T-helper 2 cell treated with Interferon-gamma antibody and Interleukin-4, amounts not matched to agents 5 μg/mL and 100 μg/mL, for 36 hours (primary cell): ENCODE data around the gene NRG2.

ENCODE experiments used
- DNase-seq: peaks from one replicate; pipeline ENCODE4 v3.0.0; 2021; ENCODE audit warnings: low spot score
- H3K27ac Mint-ChIP-seq: one replicate; pipeline ENCODE4 v1.8.0; 2021; ENCODE audit warnings: mild to moderate bottlenecking, mixed read lengths
- H3K27me3 Mint-ChIP-seq: one replicate; pipeline ENCODE4 v1.8.0; 2021; ENCODE audit warnings: low read depth, mixed read lengths
- H3K36me3 Mint-ChIP-seq: one replicate; pipeline ENCODE4 v1.8.0; 2021; ENCODE audit warnings: low read depth, mixed read lengths
- H3K4me1 Mint-ChIP-seq: one replicate; pipeline ENCODE4 v1.8.0; 2021; ENCODE audit warnings: low read depth, mixed read lengths
- H3K4me3 Mint-ChIP-seq: one replicate; pipeline ENCODE4 v1.8.0; 2022; ENCODE audit warnings: mild to moderate bottlenecking, moderate library complexity, mixed read lengths
- H3K9me3 Mint-ChIP-seq: one replicate; pipeline ENCODE4 v1.8.0; 2021; ENCODE audit warnings: mixed read lengths

The NRG2 gene

GRCh38 chr5:139843991-139844390, 199.1 kb downstream of the NRG2 start:
- Mint-ChIP-seq H3K27me3 (peaks cover 45% of the 10 kb centered on the region), H3K4me3 (no peak overlapping the region), H3K4me1 (peaks cover 2% of the 10 kb centered on the region), H3K27ac (no peak overlapping the region), H3K36me3 (no peaks in the 10 kb centered on the region), H3K9me3 (no peaks in the 10 kb centered on the region)
- no peak for DNase-seq

- Mint-ChIP-seq H3K4me3 (no peak overlapping the region), H3K36me3 (no peaks in the 10 kb centered on the region), H3K4me1 (no peaks in the 10 kb centered on the region), H3K27me3 (peaks cover 39% of the 10 kb centered on the region), H3K9me3 (no peaks in the 10 kb centered on the region), H3K27ac (no peak overlapping the region)
- DNase-seq = no peak
Measured at GRCh38 chr5:139842321-139842720, 200.8 kb downstream of the NRG2 start.

- no peak overlapping the region for H3K27ac Mint-ChIP-seq
- no peaks in the 10 kb centered on the region for H3K36me3 Mint-ChIP-seq
- DNase-seq = no peak
- H3K9me3 Mint-ChIP-seq = no peaks in the 10 kb centered on the region
- no peak overlapping the region for H3K4me3 Mint-ChIP-seq
- no peaks in the 10 kb centered on the region for H3K4me1 Mint-ChIP-seq
- peaks cover 31% of the 10 kb centered on the region for H3K27me3 Mint-ChIP-seq
Measured at GRCh38 chr5:139841549-139841948, 201.6 kb downstream of the NRG2 start.

- no peak for DNase-seq
- Mint-ChIP-seq H3K4me3 (no peak overlapping the region), H3K27me3 (peaks cover 15% of the 10 kb centered on the region)
Measured at GRCh38 chr5:139839918-139840317, 203.2 kb downstream of the NRG2 start.

GRCh38 chr5:139839232-139839815, 203.8 kb downstream of the NRG2 start:
- Mint-ChIP-seq H3K36me3 (no peaks in the 10 kb centered on the region), H3K9me3 (no peaks in the 10 kb centered on the region), H3K4me3 (no peak overlapping the region), H3K27ac (no peak overlapping the region), H3K4me1 (no peaks in the 10 kb centered on the region), H3K27me3 (peaks cover 9% of the 10 kb centered on the region)
- DNase-seq = no peak

More at GRCh38 chr5:139839918-139840317, 203.2 kb downstream of the NRG2 start:
- Mint-ChIP-seq H3K27ac (no peak overlapping the region), H3K36me3 (no peaks in the 10 kb centered on the region), H3K9me3 (no peaks in the 10 kb centered on the region), H3K4me1 (no peaks in the 10 kb centered on the region)

- Mint-ChIP-seq H3K4me3 (no peak overlapping the region), H3K27ac (no peak overlapping the region), H3K4me1 (no peaks in the 10 kb centered on the region), H3K27me3 (peaks cover 6% of the 10 kb centered on the region), H3K36me3 (no peaks in the 10 kb centered on the region), H3K9me3 (no peaks in the 10 kb centered on the region)
- no peak for DNase-seq
Measured at GRCh38 chr5:139838381-139839197, 204.5 kb downstream of the NRG2 start.

- Mint-ChIP-seq H3K4me1 (no peaks in the 10 kb centered on the region), H3K27ac (no peak overlapping the region), H3K9me3 (no peaks in the 10 kb centered on the region), H3K27me3 (peaks cover 4% of the 10 kb centered on the region), H3K36me3 (no peaks in the 10 kb centered on the region), H3K4me3 (no peak overlapping the region)
- DNase-seq = no peak
Measured at GRCh38 chr5:139837711-139838380, 205.3 kb downstream of the NRG2 start.

GRCh38 chr5:139836469-139837208, 206.5 kb downstream of the NRG2 start:
- Mint-ChIP-seq H3K4me3 (no peak overlapping the region), H3K9me3 (no peaks in the 10 kb centered on the region)

GRCh38 chr5:139835656-139836055, 207.4 kb downstream of the NRG2 start:
- no peak overlapping the region for H3K4me3 Mint-ChIP-seq
- peaks cover 14% of the 10 kb centered on the region for H3K27me3 Mint-ChIP-seq
- H3K27ac Mint-ChIP-seq = no peak overlapping the region
- H3K4me1 Mint-ChIP-seq = no peaks in the 10 kb centered on the region
- DNase-seq = no peak
- H3K9me3 Mint-ChIP-seq = no peaks in the 10 kb centered on the region
- H3K36me3 Mint-ChIP-seq = no peaks in the 10 kb centered on the region

More at GRCh38 chr5:139836469-139837208, 206.5 kb downstream of the NRG2 start:
- Mint-ChIP-seq H3K4me1 (no peaks in the 10 kb centered on the region), H3K27ac (no peak overlapping the region), H3K27me3 (peaks cover 6% of the 10 kb centered on the region), H3K36me3 (no peaks in the 10 kb centered on the region)
- DNase-seq = no peak

- Mint-ChIP-seq H3K36me3 (no peaks in the 10 kb centered on the region), H3K4me3 (no peak overlapping the region), H3K27ac (no peak overlapping the region), H3K9me3 (no peaks in the 10 kb centered on the region), H3K4me1 (no peaks in the 10 kb centered on the region), H3K27me3 (peaks cover 19% of the 10 kb centered on the region)
- DNase-seq = no peak
Measured at GRCh38 chr5:139833525-139833924, 209.6 kb downstream of the NRG2 start.

GRCh38 chr5:139831624-139832023, 211.5 kb downstream of the NRG2 start:
- no peak overlapping the region for H3K27ac Mint-ChIP-seq
- peaks cover 19% of the 10 kb centered on the region for H3K27me3 Mint-ChIP-seq
- DNase-seq = no peak
- H3K9me3 Mint-ChIP-seq = no peaks in the 10 kb centered on the region
- H3K36me3 Mint-ChIP-seq = no peaks in the 10 kb centered on the region
- H3K4me3 Mint-ChIP-seq = no peak overlapping the region
- no peaks in the 10 kb centered on the region for H3K4me1 Mint-ChIP-seq

- Mint-ChIP-seq H3K4me3 (no peak overlapping the region), H3K27ac (no peak overlapping the region), H3K4me1 (no peaks in the 10 kb centered on the region), H3K27me3 (peaks cover 19% of the 10 kb centered on the region), H3K9me3 (no peaks in the 10 kb centered on the region), H3K36me3 (no peaks in the 10 kb centered on the region)
- DNase-seq = no peak
Measured at GRCh38 chr5:139829471-139829870, 213.6 kb downstream of the NRG2 start.

GRCh38 chr5:139828207-139828895, 214.7 kb downstream of the NRG2 start:
- no peak overlapping the region for H3K4me3 Mint-ChIP-seq

More at GRCh38 chr5:139828207-139828895, 214.7 kb downstream of the NRG2 start:
- DNase-seq = no peak
- Mint-ChIP-seq H3K4me1 (no peaks in the 10 kb centered on the region), H3K36me3 (no peaks in the 10 kb centered on the region), H3K27me3 (peaks cover 19% of the 10 kb centered on the region), H3K27ac (no peak overlapping the region), H3K9me3 (no peaks in the 10 kb centered on the region)
